ENCODE data around the gene NAT16. TPM values are rescaled to one million over a fixed set of nuclear protein-coding genes. Genes with fewer than 3 reads are reported as not detected.

NAT16 gene
- total and polyA plus RNA-seq, 2 of the 13 experiments (the other 11 are each of a cell fraction or from before 2014, with no cell fraction given): 0.04 TPM; not detected in 1

DNA sequence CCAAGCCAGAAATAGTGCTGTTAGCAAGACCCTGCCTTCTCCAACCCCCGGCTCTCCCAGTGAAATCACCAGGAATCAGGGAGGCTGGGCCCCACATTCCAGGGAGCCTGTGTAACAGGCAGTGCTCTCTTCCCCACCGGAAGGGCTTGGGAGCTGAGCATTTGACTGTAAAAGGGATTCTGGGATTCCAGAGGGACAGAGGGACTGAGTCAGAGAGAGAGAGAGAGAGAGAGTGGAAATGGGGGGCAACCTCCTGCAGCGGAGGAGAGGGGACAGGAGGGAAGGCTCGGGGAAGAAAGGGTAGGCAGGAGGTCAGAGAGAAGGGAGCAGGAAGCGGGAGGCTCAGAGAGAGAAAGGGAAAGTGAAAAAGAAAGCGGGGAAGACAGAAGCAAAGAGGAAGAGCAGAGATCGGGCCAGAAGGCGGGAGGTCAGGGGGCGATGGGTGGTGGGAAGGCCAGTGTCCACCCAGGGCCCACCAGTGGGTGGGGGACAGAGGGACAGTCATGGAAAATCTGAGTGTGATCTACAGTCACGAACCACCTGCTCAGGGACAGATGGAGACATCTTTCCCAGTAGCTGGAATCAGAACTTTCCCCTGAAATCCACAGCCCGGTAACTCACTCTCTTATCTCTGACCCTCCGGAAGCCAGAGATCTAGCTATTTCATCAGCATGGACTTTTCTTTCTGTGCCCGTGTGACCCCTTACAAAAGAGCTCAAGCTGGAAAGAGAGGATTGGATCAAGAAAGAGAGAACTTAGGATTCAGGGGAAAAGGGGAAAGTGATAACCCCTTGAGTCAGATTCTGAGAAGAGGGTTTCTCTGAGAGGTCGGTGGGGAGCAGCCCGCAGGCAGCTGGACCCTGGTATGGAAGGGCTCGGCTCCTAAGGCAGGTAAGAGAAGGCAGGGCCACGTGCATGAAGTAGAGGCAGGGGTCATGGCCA, 57.8 kb downstream of the NAT16 start (continued):
- TF ChIP-seq EZH2 (conservative IDR thresholded peaks at IDR 0.05; ENCODE audit: low read depth, low read length) (no peak), SAFB2 (CRISPR knock-in tag; IDR thresholded peaks at IDR 0.05; ENCODE audit: borderline replicate concordance, low read depth) (no peak), ZHX1 (CRISPR knock-in tag; IDR thresholded peaks at IDR 0.05; ENCODE audit: low read depth) (no peak), EEA1 (CRISPR knock-in tag; IDR thresholded peaks at IDR 0.05; ENCODE audit: borderline replicate concordance) (no peak), MLXIP (CRISPR knock-in tag; IDR thresholded peaks at IDR 0.05; ENCODE audit: borderline replicate concordance) (no peak), ZNF672 (CRISPR knock-in tag; IDR thresholded peaks at IDR 0.05) (no peak), HOXA3 (CRISPR knock-in tag; IDR thresholded peaks at IDR 0.05) (peak; percentile 55), ZFAT (CRISPR knock-in tag; conservative IDR thresholded peaks at IDR 0.05) (no peak), ZNF570 (CRISPR knock-in tag; IDR thresholded peaks at IDR 0.05; ENCODE audit: borderline replicate concordance) (no peak), ZNF761 (CRISPR knock-in tag; conservative IDR thresholded peaks at IDR 0.05) (0 out of 2 replicates have a peak, but pooled peaks have one; percentile 36), ZSCAN12 (CRISPR knock-in tag; IDR thresholded peaks at IDR 0.05) (no peak), ZMYM4 (CRISPR knock-in tag; IDR thresholded peaks at IDR 0.05) (no peak), NFAT5 (CRISPR knock-in tag; IDR thresholded peaks at IDR 0.05) (no peak), ATAD3A (CRISPR knock-in tag; IDR thresholded peaks at IDR 0.05) (no peak)
- TF ChIP-seq, protein P1, sequence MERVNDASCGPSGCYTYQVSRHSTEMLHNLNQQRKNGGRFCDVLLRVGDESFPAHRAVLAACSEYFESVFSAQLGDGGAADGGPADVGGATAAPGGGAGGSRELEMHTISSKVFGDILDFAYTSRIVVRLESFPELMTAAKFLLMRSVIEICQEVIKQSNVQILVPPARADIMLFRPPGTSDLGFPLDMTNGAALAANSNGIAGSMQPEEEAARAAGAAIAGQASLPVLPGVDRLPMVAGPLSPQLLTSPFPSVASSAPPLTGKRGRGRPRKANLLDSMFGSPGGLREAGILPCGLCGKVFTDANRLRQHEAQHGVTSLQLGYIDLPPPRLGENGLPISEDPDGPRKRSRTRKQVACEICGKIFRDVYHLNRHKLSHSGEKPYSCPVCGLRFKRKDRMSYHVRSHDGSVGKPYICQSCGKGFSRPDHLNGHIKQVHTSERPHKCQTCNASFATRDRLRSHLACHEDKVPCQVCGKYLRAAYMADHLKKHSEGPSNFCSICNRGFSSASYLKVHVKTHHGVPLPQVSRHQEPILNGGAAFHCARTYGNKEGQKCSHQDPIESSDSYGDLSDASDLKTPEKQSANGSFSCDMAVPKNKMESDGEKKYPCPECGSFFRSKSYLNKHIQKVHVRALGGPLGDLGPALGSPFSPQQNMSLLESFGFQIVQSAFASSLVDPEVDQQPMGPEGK (CRISPR knock-in tag; IDR thresholded peaks at IDR 0.05): peak; percentile 61
